PFSK-1 (cell line): ENCODE results near the gene RHCG.

Source experiments
- FOXP2 ChIP-seq: optimal IDR thresholded peaks from 2 replicates; pipeline ENCODE3; 2011; ENCODE audit warnings: borderline replicate concordance, control low read depth, inconsistent platforms; ENCODE audit not compliant: insufficient read depth; ENCODE audit errors: extremely low read length, extremely low read depth
- POLR2AphosphoS5 ChIP-seq: IDR thresholded peaks from 2 replicates; pipeline ENCODE4 v1.6.1; 2012; ENCODE audit warnings: low read depth, mild to moderate bottlenecking, control low read depth, low read length, moderate library complexity
- SIN3A ChIP-seq: IDR thresholded peaks from 2 replicates; pipeline ENCODE4 v1.6.1; 2012; ENCODE audit warnings: mild to moderate bottlenecking, low read length, moderate library complexity, borderline replicate concordance; ENCODE audit not compliant: insufficient read depth
- TAF1 ChIP-seq: IDR thresholded peaks from 2 replicates; pipeline ENCODE4 v1.6.1; 2012; ENCODE audit warnings: low read length, control low read depth, borderline replicate concordance; ENCODE audit not compliant: insufficient read depth
- TF ChIP-seq, protein P1 (sequence below), 2 experiments: IDR thresholded peaks; 2 replicates each; pipeline versions ENCODE4 v1.6.1 to v1.8.0; 2011 to 2012; ENCODE audit warnings: low read depth in 2 of 2, low read length in 2 of 2, control low read depth in 1 of 2, inconsistent platforms in 1 of 2, mild to moderate bottlenecking in 1 of 2, moderate library complexity in 1 of 2; ENCODE audit not compliant: insufficient read depth in 1 of 2

RHCG gene

DNA sequence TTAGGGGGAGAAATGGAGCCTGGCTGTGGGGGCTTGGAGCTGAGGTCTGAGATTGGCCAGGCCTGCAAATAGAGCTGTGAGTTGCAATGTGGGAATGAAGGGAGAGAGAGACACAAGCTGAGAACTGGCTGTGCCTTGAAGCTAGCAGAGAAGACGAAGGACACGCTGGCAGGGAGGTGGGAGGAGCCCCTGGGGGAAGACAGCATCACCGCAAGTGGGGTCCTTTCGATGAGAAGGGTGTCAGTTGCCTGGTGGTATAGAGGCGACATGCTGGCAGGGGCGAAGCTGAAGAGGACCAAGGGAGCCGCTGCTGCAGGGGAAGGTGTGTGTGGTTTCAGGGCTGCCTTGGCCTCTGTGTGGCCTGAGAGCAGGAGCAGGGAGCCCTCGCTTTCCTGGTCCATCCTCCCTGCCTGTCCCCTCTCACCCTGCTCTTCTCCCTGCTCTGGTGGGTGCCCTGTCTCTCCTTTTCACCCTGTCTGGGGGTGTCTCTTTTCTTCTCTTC, 5.5 kb downstream of the RHCG start:
- TF ChIP-seq SIN3A (no peak), POLR2AphosphoS5 (no peak), TAF1 (no peak), FOXP2 (no peak)
- TF ChIP-seq, protein P1, sequence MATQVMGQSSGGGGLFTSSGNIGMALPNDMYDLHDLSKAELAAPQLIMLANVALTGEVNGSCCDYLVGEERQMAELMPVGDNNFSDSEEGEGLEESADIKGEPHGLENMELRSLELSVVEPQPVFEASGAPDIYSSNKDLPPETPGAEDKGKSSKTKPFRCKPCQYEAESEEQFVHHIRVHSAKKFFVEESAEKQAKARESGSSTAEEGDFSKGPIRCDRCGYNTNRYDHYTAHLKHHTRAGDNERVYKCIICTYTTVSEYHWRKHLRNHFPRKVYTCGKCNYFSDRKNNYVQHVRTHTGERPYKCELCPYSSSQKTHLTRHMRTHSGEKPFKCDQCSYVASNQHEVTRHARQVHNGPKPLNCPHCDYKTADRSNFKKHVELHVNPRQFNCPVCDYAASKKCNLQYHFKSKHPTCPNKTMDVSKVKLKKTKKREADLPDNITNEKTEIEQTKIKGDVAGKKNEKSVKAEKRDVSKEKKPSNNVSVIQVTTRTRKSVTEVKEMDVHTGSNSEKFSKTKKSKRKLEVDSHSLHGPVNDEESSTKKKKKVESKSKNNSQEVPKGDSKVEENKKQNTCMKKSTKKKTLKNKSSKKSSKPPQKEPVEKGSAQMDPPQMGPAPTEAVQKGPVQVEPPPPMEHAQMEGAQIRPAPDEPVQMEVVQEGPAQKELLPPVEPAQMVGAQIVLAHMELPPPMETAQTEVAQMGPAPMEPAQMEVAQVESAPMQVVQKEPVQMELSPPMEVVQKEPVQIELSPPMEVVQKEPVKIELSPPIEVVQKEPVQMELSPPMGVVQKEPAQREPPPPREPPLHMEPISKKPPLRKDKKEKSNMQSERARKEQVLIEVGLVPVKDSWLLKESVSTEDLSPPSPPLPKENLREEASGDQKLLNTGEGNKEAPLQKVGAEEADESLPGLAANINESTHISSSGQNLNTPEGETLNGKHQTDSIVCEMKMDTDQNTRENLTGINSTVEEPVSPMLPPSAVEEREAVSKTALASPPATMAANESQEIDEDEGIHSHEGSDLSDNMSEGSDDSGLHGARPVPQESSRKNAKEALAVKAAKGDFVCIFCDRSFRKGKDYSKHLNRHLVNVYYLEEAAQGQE (IDR thresholded peaks at IDR 0.05; ENCODE audit: insufficient read depth in 1 of 2, low read depth in 2 of 2, low read length in 2 of 2) = no peak

DNA sequence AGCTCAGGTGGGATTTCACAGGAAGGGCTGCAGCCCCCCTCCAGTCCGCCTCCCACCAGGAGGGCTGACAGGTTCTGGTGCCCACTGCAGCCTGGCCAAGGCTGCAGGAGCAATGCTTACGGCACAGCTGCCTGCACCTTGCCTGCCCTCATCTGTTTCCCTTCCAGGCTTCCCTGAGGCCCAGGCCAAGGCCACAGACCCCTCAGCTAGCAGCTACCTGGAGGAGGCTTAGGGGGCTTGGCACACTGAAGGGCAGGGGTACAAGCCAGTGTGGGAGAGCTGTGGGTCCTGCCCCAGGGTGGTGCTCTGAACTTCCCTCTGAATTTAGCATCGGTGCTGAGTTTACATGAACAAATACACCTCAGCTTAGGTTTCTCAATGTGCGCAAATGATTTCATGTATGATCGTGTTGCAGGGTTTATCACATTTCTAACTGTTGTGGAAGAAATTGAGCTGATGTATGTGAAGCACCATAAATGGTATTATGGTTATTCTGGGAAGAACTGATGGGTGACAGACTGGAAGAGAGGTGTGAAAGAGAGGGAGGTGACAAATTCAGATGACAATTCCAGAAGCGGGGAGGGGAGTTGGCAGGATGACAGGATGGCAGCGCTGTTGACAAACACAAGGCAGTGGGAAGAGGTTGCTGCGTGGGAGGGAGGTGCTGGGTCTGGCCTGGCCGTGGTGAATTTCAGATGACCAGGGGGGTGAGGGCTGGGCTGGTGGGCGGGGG, 6.1 kb downstream of the RHCG start:
- TF ChIP-seq SIN3A (no peak), FOXP2 (no peak), TAF1 (no peak), POLR2AphosphoS5 (no peak)
- TF ChIP-seq, protein P1 (IDR thresholded peaks at IDR 0.05; ENCODE audit: insufficient read depth in 1 of 2, low read depth in 2 of 2, low read length in 2 of 2) = no peak

DNA sequence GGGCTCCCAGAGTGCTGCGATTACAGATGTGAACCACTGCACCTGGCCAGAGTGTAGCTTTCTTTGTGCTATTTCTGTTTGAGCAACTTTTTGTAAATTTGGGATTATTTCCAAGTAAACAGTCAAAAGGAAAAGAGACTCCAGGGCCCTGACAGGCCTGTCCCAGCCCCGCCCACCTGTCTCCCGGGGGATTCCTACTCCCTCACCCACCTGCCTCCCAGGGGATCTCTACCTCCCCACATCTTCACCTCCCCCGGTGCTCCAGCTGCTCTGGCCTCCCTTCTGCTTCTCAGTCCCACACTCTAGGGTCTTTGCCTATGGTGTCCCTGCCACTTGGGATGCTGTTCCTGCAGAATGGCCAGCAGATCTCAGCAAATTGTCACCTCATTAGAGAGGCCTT, 7.0 kb downstream of the RHCG start:
- TF ChIP-seq SIN3A (no peak), POLR2AphosphoS5 (no peak), TAF1 (no peak), FOXP2 (no peak)
- TF ChIP-seq, protein P1 (IDR thresholded peaks at IDR 0.05; ENCODE audit: insufficient read depth in 1 of 2, low read depth in 2 of 2, low read length in 2 of 2) = no peak

DNA sequence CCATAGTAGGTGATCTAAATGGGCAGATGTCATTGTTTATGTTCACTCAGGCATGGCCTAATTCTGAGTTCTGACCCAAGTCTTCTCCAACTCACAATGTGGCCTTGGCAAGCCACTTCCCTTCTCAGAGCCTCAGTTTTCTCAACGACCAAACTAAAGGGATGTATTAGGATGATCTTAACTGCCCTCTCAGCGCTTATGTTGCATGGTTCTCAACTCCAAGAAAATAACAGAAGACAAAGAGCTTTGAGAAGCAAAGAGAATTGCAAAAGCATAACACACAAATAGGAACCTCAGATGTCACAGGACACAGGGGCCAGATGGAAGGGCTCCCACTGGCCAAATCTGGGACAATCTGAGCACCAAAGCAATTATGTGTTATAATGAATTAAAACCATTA, 8.6 kb downstream of the RHCG start:
- TF ChIP-seq, protein P1 (IDR thresholded peaks at IDR 0.05; ENCODE audit: insufficient read depth in 1 of 2, low read depth in 2 of 2, low read length in 2 of 2) = no peak
- TF ChIP-seq FOXP2 = no peak
- TF ChIP-seq TAF1 = no peak
- no peak for TF ChIP-seq SIN3A
- no peak for TF ChIP-seq POLR2AphosphoS5
